ENCODE results near the gene MYO10. TPM values are rescaled to one million over a fixed set of nuclear protein-coding genes. Genes with fewer than 3 reads are reported as not detected.

Gene MYO10
- total and polyA plus RNA-seq, 2 donors (not counting 3 experiments of a cell fraction or from before 2014, with no cell fraction given) = 36.0 to 148 TPM

GRCh38 chr5:16784088-16784487 is 152.0 kb downstream of the MYO10 start:
- Histone ChIP-seq H3K4me2 (ENCODE audit: insufficient read depth, low read length) (no peak overlapping the region), H4K20me1 (replicated peaks; ENCODE audit: control insufficient read depth, extremely low read depth, insufficient read depth, low read length) (peaks cover 3% of the 10 kb centered on the region), H3K27ac (ENCODE audit: insufficient read depth, low read depth, low read length) (no peak overlapping the region), H3K36me3 (ENCODE audit: control insufficient read depth in 2 of 2, extremely low read depth in 1 of 2, insufficient read depth in 2 of 2, low read length in 2 of 2) (peaks cover 19 to 22% of the 10 kb centered on the region in 2 experiments), H3K79me2 (ENCODE audit: control insufficient read depth, insufficient read depth, low read length) (peaks cover 68% of the 10 kb centered on the region), H2AFZ (ENCODE audit: low read depth, low read length) (no peak overlapping the region), H3K4me3 (replicated peaks in 1 of 3; ENCODE audit: insufficient read depth in 1 of 3, low read depth in 1 of 3, low read length in 3 of 3) (no peak overlapping the region), H3K9ac (replicated peaks; ENCODE audit: extremely low read depth, insufficient read depth, low read length) (no peak overlapping the region), H3K9me3 (replicated peaks; ENCODE audit: control insufficient read depth, insufficient read depth, low read length) (no peaks in the 10 kb centered on the region), H3K4me1 (ENCODE audit: control insufficient read depth, extremely low read depth, insufficient read depth, low read length) (no peaks in the 10 kb centered on the region), H3K27me3 (ENCODE audit: control insufficient read depth in 2 of 2, insufficient read depth in 2 of 2, low read length in 2 of 2) (no peaks in the 10 kb centered on the region), H3K9me1 (replicated peaks; ENCODE audit: control insufficient read depth, extremely low read depth, insufficient read depth, low read length) (no peaks in the 10 kb centered on the region)
- dilution Hi-C loops (cut with MboI; ENCODE audit: extremely low pct_ligation_motif_present, low sequenced_read_pairs) (loop anchor here (25.0 kb wide), 1 partner anchor 403 kb away; no protein-coding TSS in a partner anchor), intact Hi-C loops (cut with micrococcal nuclease) (no loop called here)
- no peak for TF ChIP-seq MYC (IDR thresholded peaks at IDR 0.05; ENCODE audit: low read depth, low read length)
- no peak for TF ChIP-seq POLR2AphosphoS5 (IDR thresholded peaks at IDR 0.05; ENCODE audit: insufficient read depth, low read depth, low read length)
- TF ChIP-seq FOS (IDR thresholded peaks at IDR 0.05; ENCODE audit: borderline replicate concordance, insufficient read depth, low read length) = no peak
- TF ChIP-seq POLR2A (IDR thresholded peaks at IDR 0.05; ENCODE audit: low read depth, low read length) = no peak
- no peak for TF ChIP-seq CTCF (IDR thresholded peaks at IDR 0.05; ENCODE audit: extremely low read depth in 1 of 2, insufficient read depth in 1 of 2, low read depth in 1 of 2, low read length in 2 of 2)
- no peak for FAIRE-seq
- ChIA-PET POLR2A (no interaction called here), CTCF (interaction anchor here (1.7 to 5.4 kb wide), 2 partner anchors 93 to 406 kb away, joined by 4 to 52 read pairs; no protein-coding TSS in a partner anchor)
- DNase-seq (ENCODE audit: low read depth, low spot score) = no peak
- BruUV-seq (replicated peaks) = no TSS peak
